Activated CD4-positive, alpha-beta T cell treated with anti-CD3 and anti-CD28 coated beads, Interleukin-2, amount 50 U/mL, for 48 hours (primary cell): ENCODE data around the gene GTF2A1.

ENCODE experiments used
- DNase-seq, 2 experiments: peaks; one replicate each; pipeline ENCODE4 v3.0.0-alpha.2; 2020

The GTF2A1 gene

GRCh38 chr14:81129242-81129641, 91.5 kb downstream of the GTF2A1 start:
- DNase-seq: no peak

- no peak for DNase-seq
Observed at GRCh38 chr14:81127785-81128184, 93.0 kb downstream of the GTF2A1 start.

- no peak for DNase-seq
Observed at GRCh38 chr14:81125536-81125935, 95.2 kb downstream of the GTF2A1 start.
